DOHH2 (cell line): ENCODE data around the gene RAB11B.

Experiments
- H3F3A ChIP-seq: fragments of 200-600 bp; sonication (generic), shearing (Covaris generic); 2 replicates; pipeline ENCODE4 v1.6.0; 2016; ENCODE audit warnings: antibody characterized with exemption, mild to moderate bottlenecking; ENCODE audit not compliant: control insufficient read depth, insufficient read depth
- H3K27ac ChIP-seq: fragments of 200-600 bp; sonication (generic); 2 replicates; pipeline ENCODE4 v1.5.1; 2014; ENCODE audit warnings: low read depth, mild to moderate bottlenecking, low read length, moderate library complexity
- H3K27me3 ChIP-seq: fragments of 200-600 bp; sonication (generic); 2 replicates; pipeline ENCODE4 v1.6.1; 2014; ENCODE audit warnings: mild to moderate bottlenecking, low read length, mixed read lengths; ENCODE audit not compliant: control insufficient read depth
- H3K36me3 ChIP-seq: fragments of 200-600 bp; sonication (generic); 2 replicates; pipeline ENCODE4 v1.6.1; 2014; ENCODE audit warnings: mild to moderate bottlenecking, low read length, moderate library complexity, mixed read lengths; ENCODE audit not compliant: control insufficient read depth
- H3K4me1 ChIP-seq: fragments of 200-600 bp; sonication (generic); 2 replicates; pipeline ENCODE4 v1.6.1; 2014; ENCODE audit warnings: mild to moderate bottlenecking, low read length, mixed read lengths; ENCODE audit not compliant: control insufficient read depth
- H3K4me2 ChIP-seq: fragments of 200-600 bp; sonication (generic); 2 replicates; pipeline ENCODE4 v1.6.0; 2014; ENCODE audit warnings: mild to moderate bottlenecking, low read length, moderate library complexity
- H3K4me3 ChIP-seq: fragments of 200-600 bp; sonication (generic); 2 replicates; pipeline ENCODE4 v1.5.1; 2014; ENCODE audit warnings: mild to moderate bottlenecking, low read length, mixed read lengths
- H3K79me2 ChIP-seq: fragments of 200-600 bp; sonication (generic); 2 replicates; pipeline ENCODE4 v1.6.1; 2014; ENCODE audit warnings: mild to moderate bottlenecking, low read length, mixed read lengths; ENCODE audit not compliant: control insufficient read depth
- H3K9me2 ChIP-seq: fragments of 200-600 bp; sonication (generic); replicated peaks from 2 replicates; pipeline ENCODE4 v1.6.1; 2014; ENCODE audit warnings: mild to moderate bottlenecking, low read length, mixed read lengths; ENCODE audit not compliant: control insufficient read depth
- H3K9me3 ChIP-seq: fragments of 200-600 bp; sonication (generic); 2 replicates; pipeline ENCODE4 v1.6.1; 2014; ENCODE audit warnings: antibody characterized with exemption, low read length, mixed read lengths; ENCODE audit not compliant: control insufficient read depth, insufficient read depth
- H4K20me1 ChIP-seq: fragments of 200-600 bp; sonication (generic); 2 replicates; pipeline ENCODE4 v1.6.0; 2014; ENCODE audit warnings: low read depth, mild to moderate bottlenecking, antibody characterized with exemption, low read length, moderate library complexity; ENCODE audit not compliant: control insufficient read depth, insufficient read depth
- CTCF ChIP-seq: fragments of 200-600 bp; sonication (generic); IDR thresholded peaks from one replicate; pipeline ENCODE4 v1.5.1; 2014; ENCODE audit warnings: antibody characterized with exemption, mild to moderate bottlenecking, low read depth, low read length; ENCODE audit not compliant: poor library complexity, severe bottlenecking
- EZH2phosphoT487 ChIP-seq: fragments of 200-600 bp; sonication (generic); IDR thresholded peaks from 2 replicates; pipeline ENCODE4 v1.6.1; 2017; ENCODE audit warnings: borderline replicate concordance, mild to moderate bottlenecking, antibody characterized with exemption, low read length, moderate library complexity, mixed read lengths

The RAB11B gene

GRCh38 chr19:8390617-8390981, 439 bp downstream of the RAB11B start:
- Histone ChIP-seq H3K4me3 (peak overlapping the region; percentile 87), H3K36me3 (peaks cover 3% of the 10 kb centered on the region; the same call in 1 of the 2 replicates), H3K4me1 (peaks cover 16% of the 10 kb centered on the region), H3K27me3 (no peaks in the 10 kb centered on the region), H3K9me2 (no peaks in the 10 kb centered on the region), H3K27ac (peak overlapping the region; percentile 84), H3K9me3 (no peaks in the 10 kb centered on the region), H3K79me2 (peaks cover 47% of the 10 kb centered on the region), H3F3A (no peaks in the 10 kb centered on the region), H4K20me1 (peaks cover 5% of the 10 kb centered on the region; the same call in 1 of the 2 replicates), H3K4me2 (peak overlapping the region; percentile 73)
- TF ChIP-seq CTCF (no peak), EZH2phosphoT487 (no peak)

- Histone ChIP-seq H3K4me3 (peak overlapping the region; percentile 50), H3K4me1 (peaks cover 16% of the 10 kb centered on the region), H3K36me3 (peaks cover 3% of the 10 kb centered on the region; the same call in 1 of the 2 replicates), H3F3A (no peaks in the 10 kb centered on the region), H3K27me3 (no peaks in the 10 kb centered on the region), H4K20me1 (peaks cover 5% of the 10 kb centered on the region), H3K27ac (no peak overlapping the region), H3K4me2 (peak overlapping the region; percentile 49), H3K9me2 (no peaks in the 10 kb centered on the region), H3K79me2 (peaks cover 51% of the 10 kb centered on the region), H3K9me3 (no peaks in the 10 kb centered on the region)
- TF ChIP-seq EZH2phosphoT487 (no peak), CTCF (no peak)
These were observed 1.2 kb downstream of the RAB11B start for GRCh38 chr19:8391198-8392016.

- Histone ChIP-seq H3K4me3 (no peak overlapping the region), H3K4me1 (peaks cover 16% of the 10 kb centered on the region), H3F3A (no peaks in the 10 kb centered on the region), H3K9me3 (no peaks in the 10 kb centered on the region), H3K27me3 (no peaks in the 10 kb centered on the region), H3K9me2 (no peaks in the 10 kb centered on the region), H3K36me3 (peaks cover 3% of the 10 kb centered on the region; the same call in 1 of the 2 replicates), H3K27ac (no peak overlapping the region), H3K79me2 (peaks cover 56% of the 10 kb centered on the region), H4K20me1 (peaks cover 5% of the 10 kb centered on the region), H3K4me2 (no peak overlapping the region)
- TF ChIP-seq EZH2phosphoT487, result no peak
- no peak for TF ChIP-seq CTCF
These were observed 1.9 kb downstream of the RAB11B start for GRCh38 chr19:8392017-8392591.
